Chondrocyte (in vitro differentiated cells): ENCODE data around the gene KIAA0319L. TPM values are rescaled to one million over a fixed set of nuclear protein-coding genes. Genes with fewer than 3 reads are reported as not detected.
A peak's percentile ranks its signal among the peaks of the same experiment; 100 is the strongest.

Source experiments
- DNase-seq: peaks from one replicate; pipeline ENCODE4 v3.0.0; 2021; ENCODE audit warnings: mixed read lengths, low spot score
- H3K27ac Mint-ChIP-seq: one replicate; pipeline ENCODE4 v1.8.0; 2021; ENCODE audit warnings: mild to moderate bottlenecking, moderate library complexity, mixed read lengths; ENCODE audit not compliant: unreplicated experiment
- H3K27me3 Mint-ChIP-seq: 2 replicates; pipeline ENCODE4 v1.8.0; 2021; ENCODE audit warnings: low read depth, mixed read lengths
- H3K36me3 Mint-ChIP-seq: 2 replicates; pipeline ENCODE4 v1.8.0; 2021; ENCODE audit warnings: low read depth, mixed read lengths
- H3K4me1 Mint-ChIP-seq: 2 replicates; pipeline ENCODE4 v1.8.0; 2021; ENCODE audit warnings: low read depth, mild to moderate bottlenecking, mixed read lengths
- H3K4me3 Mint-ChIP-seq: one replicate; pipeline ENCODE4 v1.8.0; 2021; ENCODE audit warnings: mild to moderate bottlenecking, moderate library complexity, mixed read lengths; ENCODE audit not compliant: unreplicated experiment
- H3K9me3 Mint-ChIP-seq: 2 replicates; pipeline ENCODE4 v1.8.0; 2021; ENCODE audit warnings: low read depth, mixed read lengths
- total RNA-seq: library from RNA; stranded (reverse); gene quantifications from 3 replicates; pipeline ENCODE4 v1.2.1, GENCODE V29; 2021
- TF ChIP-seq, protein P1 (sequence below): fragments of 200-600 bp; sonication (generic); IDR thresholded peaks from 2 replicates; pipeline ENCODE4 v1.5.0; 2021; ENCODE audit warnings: antibody characterized with exemption, mild to moderate bottlenecking, moderate library complexity

Gene KIAA0319L
- total RNA-seq, 1 donor from 2014 or later = 28.7 TPM

DNA sequence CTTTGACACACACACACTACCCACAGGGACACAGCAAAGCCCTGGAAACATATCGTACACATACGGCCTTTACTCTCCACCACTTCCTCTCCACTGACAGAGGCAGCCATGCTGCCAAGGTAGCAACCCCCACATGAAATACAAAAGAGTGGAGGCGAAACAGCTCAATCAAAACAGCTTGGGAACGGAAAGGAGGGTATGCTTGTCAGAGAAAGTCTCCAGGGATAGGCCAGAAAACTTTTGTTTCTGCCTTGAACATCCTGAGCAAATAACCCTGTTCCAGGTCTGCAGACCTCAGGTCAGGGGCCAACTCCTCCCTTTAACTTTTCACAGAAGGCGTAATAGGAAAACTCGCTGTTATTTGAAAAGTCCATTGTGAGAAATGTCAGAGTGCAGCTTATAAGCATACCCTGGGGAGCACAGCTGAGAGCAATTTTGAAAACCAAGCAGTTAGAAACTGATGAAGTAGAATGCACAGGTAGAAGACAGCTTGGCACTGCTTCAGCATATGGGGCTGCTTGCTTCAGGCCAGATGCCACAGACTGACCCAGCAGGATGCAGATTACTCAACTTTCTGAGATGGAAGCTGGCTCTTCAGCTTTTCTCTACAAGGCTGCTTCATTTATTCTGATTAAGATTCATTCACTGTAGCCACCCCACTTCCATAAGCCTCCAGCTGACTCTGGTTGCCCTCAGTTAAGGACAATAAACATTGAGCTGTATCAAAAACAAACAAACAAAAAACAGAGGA lies 18.0 kb downstream of the KIAA0319L start:
- Mint-ChIP-seq H3K4me3 (peak overlapping the region; percentile 28), H3K27me3 (no peaks in the 10 kb centered on the region), H3K9me3 (no peaks in the 10 kb centered on the region), H3K4me1 (peaks cover 75% of the 10 kb centered on the region), H3K27ac (peak overlapping the region; percentile 89), H3K36me3 (no peaks in the 10 kb centered on the region)
- DNase-seq = no peak
- TF ChIP-seq, protein P1, sequence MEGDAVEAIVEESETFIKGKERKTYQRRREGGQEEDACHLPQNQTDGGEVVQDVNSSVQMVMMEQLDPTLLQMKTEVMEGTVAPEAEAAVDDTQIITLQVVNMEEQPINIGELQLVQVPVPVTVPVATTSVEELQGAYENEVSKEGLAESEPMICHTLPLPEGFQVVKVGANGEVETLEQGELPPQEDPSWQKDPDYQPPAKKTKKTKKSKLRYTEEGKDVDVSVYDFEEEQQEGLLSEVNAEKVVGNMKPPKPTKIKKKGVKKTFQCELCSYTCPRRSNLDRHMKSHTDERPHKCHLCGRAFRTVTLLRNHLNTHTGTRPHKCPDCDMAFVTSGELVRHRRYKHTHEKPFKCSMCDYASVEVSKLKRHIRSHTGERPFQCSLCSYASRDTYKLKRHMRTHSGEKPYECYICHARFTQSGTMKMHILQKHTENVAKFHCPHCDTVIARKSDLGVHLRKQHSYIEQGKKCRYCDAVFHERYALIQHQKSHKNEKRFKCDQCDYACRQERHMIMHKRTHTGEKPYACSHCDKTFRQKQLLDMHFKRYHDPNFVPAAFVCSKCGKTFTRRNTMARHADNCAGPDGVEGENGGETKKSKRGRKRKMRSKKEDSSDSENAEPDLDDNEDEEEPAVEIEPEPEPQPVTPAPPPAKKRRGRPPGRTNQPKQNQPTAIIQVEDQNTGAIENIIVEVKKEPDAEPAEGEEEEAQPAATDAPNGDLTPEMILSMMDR = no peak

DNA sequence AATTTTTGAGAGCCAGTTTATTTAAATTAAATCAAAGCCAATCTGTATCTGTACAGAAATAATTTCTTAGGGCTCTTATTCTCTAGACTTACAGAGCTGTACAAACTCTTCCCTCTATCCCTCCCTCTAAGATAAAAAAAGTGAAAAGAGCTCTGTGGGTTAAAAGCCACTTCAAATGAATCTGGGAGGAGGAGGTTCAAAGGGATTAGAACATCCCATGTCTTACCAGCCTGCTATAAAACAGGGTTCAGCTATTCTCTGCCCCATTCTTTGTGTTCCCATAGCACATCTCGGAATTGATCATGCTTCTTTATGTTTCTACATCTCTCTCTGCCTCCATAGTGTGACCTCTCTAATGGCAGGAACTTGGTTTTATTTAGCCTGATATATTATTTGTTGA lies 19.4 kb downstream of the KIAA0319L start:
- DNase-seq = no peak
- no peaks in the 10 kb centered on the region for H3K27me3 Mint-ChIP-seq
- peak overlapping the region; percentile 57 for H3K27ac Mint-ChIP-seq
- peaks cover 82% of the 10 kb centered on the region for H3K4me1 Mint-ChIP-seq
- no peaks in the 10 kb centered on the region for H3K36me3 Mint-ChIP-seq
- H3K9me3 Mint-ChIP-seq = no peaks in the 10 kb centered on the region
- TF ChIP-seq, protein P1 = no peak
- H3K4me3 Mint-ChIP-seq = no peak overlapping the region

DNA sequence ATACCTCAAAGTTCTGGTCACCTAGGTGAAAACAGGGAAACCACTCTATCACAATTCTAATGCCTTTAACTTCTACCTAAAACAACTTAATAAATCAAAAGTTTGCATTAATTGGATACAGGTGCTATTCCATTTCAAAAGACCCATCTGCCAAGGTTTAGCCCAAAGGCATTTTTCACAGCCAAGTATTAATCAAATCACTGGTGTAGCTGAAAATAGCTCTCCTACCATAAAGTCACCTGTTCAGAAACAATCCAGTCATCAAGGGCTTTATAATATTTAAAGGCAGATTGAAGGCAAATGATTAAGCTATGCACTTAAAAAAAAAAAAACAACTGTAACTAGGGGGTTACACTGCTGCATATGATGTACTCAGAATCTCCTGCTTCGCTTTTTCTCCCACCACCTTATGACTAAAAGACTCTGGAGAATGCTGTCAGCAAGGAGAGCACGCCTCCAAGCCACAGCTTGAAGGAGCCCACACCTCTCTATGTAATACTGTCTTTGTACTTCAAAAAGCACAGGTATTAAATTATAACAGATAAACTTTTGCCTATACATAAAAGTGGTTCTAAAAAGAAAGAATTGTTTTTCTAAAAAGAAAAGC lies 20.5 kb downstream of the KIAA0319L start:
- Mint-ChIP-seq H3K4me3 (peak overlapping the region; percentile 19), H3K27me3 (no peaks in the 10 kb centered on the region), H3K36me3 (no peaks in the 10 kb centered on the region), H3K9me3 (no peaks in the 10 kb centered on the region), H3K4me1 (peaks cover 87% of the 10 kb centered on the region), H3K27ac (no peak overlapping the region)
- DNase-seq = no peak
- TF ChIP-seq, protein P1 = no peak

DNA sequence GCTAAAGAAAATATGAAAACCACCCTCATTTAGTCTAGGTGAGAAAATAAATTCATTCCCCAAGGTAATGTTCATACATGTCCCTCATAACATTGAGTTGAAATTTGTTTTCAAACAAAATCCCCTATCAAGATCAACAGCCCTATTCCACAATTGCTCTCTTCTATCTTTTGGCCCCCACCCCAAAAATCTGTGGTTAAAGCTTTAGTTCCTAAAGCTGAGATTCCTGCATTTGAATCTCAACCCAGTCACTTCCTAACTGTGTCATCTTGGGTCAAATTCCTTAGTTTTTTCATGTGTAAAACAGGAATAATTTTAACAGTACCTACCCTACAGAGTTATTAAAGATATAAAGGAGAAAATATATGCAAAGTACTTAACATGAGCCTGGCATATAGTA lies 22.0 kb downstream of the KIAA0319L start:
- Mint-ChIP-seq H3K4me1 (peaks cover 85% of the 10 kb centered on the region), H3K36me3 (peaks cover 7% of the 10 kb centered on the region), H3K4me3 (no peak overlapping the region), H3K9me3 (peaks cover 4% of the 10 kb centered on the region), H3K27ac (peak overlapping the region; percentile 2), H3K27me3 (no peaks in the 10 kb centered on the region)
- TF ChIP-seq, protein P1 = no peak
- DNase-seq = no peak

DNA sequence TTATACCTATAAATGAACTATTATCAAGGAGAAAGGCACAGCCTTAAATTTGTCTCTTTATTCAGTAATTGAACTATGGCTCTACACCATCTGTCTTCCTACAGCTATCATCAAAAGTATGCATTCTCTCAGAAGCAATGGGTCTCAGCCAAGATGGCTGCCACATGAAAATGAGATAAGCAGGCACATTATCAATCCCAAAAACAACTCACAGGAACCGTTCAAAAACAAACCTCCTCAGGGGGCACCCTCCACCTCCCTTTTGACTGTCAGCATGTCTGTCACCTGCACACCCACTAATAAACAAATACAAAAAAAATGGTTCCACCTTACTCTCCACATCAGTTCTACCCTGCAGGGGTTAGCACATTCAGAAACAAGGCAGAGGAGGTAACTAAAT lies 23.6 kb downstream of the KIAA0319L start:
- DNase-seq = no peak
- H3K4me3 Mint-ChIP-seq = no peak overlapping the region
- TF ChIP-seq, protein P1 = no peak
- H3K27me3 Mint-ChIP-seq = no peaks in the 10 kb centered on the region
- peaks cover 68% of the 10 kb centered on the region for H3K4me1 Mint-ChIP-seq
- H3K27ac Mint-ChIP-seq = no peak overlapping the region
- H3K36me3 Mint-ChIP-seq = peaks cover 19% of the 10 kb centered on the region
- peaks cover 16% of the 10 kb centered on the region for H3K9me3 Mint-ChIP-seq
